GM19452 (cell line): ENCODE results near the gene EHBP1.

Source experiments
- ATAC-seq: cut with Tn5 transposase; IDR thresholded peaks from one replicate; pipeline ENCODE4 v1.9.1; 2021; ENCODE audit not compliant: unreplicated experiment

EHBP1 gene

DNA sequence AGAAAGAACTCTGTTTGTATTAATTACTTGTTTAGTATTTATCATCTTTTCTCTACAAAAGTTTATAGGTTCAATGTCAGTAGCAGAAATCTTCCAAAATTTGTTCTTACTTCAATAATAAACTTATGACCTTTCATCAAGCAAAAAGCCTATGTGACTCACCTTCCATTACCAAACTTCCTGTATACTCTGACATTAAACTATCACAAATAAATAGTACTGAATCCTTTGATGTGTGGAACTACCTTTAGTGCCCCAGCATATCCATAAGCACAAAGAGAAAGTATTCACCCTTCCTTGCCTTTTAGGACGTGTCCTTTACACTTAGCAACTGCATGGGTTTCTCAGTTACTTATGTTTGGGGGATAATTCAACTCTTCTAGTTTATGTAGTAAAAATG lies 166.0 kb downstream of the EHBP1 start:
- ATAC-seq, result no peak

DNA sequence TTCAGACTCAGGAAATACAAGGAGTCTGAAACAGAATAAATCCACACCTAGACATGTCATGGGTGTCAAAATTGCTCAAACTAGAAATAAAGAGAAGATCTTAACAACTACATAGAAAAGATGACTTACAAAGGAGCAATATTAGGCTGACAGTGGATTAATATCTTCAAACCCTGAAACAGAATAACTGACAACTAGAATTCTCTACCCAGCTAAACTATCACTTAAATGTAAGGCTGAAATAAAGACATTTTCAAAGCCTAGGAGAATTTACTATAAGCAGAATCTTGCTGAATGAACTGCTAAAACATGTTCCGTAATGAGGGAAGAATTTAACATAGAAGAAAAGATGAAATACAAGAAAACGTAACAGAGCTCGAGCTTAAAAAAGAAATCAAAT lies 168.1 kb downstream of the EHBP1 start:
- no peak for ATAC-seq

DNA sequence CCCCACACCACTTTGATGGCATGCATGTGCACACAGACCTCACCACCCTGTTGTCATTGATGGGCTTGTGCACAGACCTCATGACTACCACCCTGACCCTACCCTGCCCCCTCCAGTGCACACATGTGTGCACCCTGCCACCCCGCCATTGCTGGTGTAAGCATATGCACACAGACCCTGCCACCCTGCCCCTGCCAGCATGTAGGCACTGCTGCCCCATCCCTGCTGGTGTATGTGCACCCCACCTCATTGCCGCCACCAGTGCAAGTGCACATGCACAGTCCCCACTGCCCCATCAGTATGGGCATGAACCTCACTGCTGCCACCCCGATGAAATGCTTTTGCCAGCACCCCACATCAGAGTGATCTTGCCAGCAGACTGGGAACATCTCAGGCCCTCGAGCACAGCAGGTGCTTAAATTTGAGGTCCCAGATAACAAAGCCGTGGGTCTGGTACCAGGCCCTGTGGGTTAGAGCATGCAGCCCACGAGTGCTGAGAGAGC lies 169.4 kb downstream of the EHBP1 start:
- no peak for ATAC-seq

DNA sequence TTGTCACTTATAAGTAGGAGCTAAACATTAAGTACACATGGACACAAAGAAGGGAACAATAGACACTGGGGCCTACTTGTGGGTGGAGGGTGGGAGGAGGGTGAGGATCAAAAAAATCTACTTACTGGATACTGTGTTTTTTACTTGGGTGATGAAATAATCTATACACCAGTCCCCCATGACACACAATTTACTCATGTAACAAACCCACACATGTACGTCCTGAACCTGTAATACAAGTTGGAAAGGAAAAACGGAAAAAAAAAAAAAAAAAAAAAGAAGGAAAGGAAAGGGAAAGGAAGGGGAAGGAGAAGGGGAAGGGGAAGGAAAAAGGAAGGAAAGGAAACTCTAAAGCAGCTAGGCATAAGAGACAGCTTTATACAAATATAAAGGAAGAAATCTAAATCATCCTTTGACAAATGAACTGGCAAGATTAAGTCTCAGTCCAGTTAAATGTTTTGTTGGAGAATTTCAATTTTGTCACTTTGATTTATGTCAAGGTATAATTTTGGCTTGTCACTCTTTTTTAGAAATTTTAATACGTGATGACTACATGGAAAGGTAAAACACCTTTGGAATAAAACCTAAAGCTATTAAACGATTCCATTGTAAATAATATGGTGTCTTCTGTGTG lies 175.8 kb downstream of the EHBP1 start:
- ATAC-seq, result no peak

DNA sequence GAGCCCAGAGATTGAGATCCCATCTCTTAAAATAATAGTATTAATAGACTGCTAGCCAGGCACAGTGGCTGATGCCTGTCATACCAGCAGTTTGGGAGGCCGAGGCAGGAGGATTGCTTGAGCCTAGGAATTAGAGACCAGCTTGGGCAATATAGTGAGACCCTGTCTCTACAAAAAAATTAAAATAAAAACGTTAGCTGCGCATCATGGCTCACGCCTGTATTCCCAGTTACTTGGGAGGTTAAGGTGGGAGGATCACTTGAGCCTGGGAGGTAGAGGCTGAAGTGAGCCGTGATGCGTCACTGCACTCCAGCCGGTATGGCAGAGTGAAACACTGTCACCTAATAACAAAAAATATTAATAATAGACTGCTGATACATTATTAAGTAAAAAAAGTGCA lies 178.1 kb downstream of the EHBP1 start:
- ATAC-seq, result no peak

DNA sequence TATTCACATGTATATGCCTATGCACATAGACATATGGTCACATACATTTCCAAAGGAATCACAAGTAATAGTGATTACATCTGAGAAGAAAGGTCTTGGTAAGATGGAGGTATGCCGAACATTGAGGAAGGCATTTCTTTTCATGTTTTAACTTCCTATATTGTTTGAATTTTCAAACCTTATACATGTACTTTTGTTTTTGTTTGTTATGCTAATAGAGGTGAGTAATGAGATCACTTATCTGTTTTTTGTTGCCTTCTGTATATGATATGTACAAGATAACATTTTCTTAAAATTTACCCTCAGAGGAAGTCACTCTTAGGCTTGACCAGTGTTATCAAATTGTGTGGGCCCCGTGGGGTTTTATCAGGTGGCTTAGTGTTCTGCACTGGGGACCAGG lies 178.6 kb downstream of the EHBP1 start:
- no peak for ATAC-seq

DNA sequence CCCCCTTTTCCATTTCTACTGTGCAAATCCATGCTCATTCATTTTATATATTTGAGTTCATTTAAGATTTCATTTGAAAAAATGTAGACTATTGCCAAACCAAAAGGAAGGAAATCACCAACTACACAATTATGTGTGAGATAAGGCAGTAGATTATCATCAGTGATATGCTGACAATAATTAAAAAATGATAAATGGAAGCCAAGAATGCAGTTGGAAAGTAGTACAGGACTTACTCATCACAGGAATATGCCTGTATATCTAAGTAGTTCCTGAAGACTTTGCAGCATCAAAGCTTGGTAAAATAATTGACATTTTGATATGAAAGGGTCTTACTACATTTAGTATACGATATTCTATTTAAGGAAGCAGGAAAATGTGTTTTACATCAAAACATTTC lies 179.0 kb downstream of the EHBP1 start:
- no peak for ATAC-seq

DNA sequence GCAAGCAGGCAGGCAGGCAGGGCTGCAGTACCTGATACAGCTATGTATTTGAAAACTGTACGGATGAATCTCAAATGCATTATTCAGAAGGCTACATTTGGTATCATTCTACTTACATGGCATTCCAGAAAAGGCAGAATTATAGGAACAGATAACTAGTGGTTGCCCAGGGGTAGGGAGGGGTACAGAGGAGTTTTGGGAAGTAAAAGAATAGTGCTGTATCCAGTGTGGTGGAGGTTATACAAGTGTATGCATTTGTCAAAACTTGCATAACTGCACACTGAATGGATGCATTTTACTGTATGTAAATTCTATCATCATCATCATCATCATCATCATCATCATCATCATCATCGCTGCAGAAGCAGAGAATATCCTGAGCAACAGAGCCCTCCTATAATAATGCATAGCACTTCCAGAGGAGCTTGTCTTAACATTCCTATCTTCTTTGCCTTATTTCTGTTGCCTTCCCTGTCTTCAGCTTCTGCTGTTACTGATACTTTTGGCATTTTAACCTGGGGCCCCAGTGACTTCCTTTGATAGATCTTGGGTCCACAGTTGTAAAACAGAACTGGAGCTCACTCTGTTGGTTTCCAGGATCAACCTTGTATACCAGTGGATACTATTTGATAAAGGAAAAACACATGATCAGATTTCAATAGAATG lies 189.6 kb downstream of the EHBP1 start:
- no peak for ATAC-seq

DNA sequence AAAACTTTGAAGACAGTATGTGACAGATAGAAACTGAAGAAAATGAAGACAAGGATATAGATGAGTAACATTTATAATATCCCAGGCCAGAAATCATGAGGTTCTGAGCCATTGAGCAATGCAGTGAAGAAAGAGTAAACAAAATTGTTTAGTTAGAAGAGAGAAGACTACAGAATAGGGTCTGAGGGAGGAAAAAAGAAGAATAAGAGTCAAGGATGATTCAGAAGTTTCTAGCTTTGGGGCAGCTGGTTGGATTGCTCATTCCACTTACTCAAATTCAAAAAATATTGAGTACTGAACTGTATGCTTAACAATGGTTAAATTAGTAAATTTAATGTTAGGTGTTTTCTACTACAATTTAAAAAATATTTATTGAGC lies 190.1 kb downstream of the EHBP1 start:
- no peak for ATAC-seq

DNA sequence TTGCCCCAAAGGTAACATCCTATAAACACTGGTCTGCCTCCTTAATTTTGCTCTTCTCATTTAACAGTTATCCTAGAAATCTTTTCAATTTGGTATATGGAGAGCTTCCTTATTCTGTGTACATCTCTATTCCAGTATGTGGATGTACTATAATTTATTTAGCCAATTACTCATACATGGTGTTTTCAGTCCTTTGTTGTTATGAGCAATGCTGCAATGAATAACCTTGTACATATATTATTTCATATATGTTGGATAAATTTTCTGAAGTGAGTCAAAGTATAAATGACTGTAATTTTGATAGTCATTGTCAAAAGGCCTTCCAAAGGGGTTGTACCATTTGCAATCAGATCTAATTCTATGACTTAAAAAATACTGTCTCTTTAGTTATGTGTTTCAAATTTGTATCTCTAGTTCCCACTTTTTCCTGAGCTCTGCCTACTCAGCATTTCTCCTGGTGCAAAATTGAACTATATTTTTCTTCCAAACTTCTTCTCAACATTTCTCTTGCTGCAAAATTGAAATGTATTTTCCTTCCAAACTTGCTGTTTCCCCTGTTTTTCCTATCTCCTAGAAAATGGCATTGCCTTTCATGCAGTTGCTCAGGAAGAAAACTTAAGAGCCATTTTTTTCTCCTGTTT lies 191.8 kb downstream of the EHBP1 start:
- no peak for ATAC-seq

DNA sequence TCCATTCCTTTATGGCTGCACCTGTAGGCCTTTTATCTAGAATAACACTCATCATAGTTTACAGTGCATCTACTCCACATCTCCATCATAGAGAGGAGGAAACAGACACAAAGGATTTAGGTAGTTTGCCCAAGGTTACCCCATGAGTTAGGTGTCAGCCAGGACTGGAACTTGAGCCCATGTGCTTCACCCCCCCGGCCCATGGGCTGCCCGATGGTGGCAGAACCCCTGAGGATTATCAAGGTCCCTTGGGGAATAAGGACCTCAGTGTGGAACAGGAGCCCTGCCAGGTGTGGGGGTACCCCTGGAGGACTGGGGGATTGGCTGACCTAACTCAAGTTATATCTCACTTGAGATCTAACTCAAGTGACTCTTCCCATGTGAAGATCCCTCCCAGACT lies 198.8 kb downstream of the EHBP1 start:
- no peak for ATAC-seq

DNA sequence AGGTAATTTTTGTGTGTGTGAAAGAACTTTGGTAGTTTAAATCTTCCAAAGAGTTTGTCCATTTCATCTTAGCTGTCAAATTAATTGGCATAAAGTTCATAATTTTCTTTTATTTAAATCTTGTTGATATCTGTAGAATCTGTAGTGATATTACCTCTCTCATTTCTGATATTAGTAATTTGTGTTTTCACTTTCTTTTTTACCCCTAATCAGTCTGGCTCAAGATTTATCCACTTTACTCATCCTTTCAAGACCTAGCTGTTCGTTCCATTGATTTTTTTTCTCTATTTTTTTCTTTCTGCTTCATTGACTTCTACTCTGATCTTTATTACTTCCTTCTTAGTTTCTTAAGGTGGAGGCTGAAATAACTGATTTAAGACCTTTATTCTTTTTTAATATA lies 202.6 kb downstream of the EHBP1 start:
- ATAC-seq, result no peak

DNA sequence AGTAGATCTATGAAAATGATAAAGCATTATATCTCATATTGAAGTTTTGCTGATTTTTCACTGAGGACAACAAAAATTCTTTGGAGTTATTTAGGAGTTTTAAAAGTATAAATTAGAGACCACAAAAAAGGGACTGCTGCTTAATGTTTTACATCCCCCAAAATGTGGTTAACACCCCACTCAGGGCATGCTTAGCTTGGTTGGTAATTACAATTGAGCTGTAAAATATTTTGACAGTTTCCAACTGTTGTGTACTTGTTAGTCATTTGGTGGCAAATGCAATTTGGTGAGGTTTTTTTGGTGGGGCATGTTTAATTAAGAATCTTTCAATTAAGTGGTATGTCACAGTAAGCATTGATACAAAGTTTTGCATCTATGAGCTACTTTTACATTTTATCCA lies 207.8 kb downstream of the EHBP1 start:
- no peak for ATAC-seq

DNA sequence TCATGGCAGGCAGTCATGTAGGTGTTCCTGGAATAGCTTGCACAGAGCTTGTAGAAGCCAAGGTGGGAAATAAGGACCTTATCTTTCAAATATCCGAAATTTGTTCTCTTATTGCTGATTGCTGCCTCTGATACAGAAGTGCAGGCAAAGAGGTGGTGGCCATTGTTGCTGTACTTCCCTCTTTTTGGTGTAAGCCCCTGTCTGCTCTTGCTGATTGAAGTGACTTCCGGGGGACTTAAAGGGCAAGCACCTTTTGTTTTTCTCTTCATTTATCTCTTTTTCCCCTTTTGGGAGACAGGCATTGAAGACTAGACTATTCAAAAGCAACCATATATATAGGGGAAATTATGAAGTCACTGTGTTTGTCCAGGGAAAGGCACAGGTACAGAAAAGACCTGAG lies 213.5 kb downstream of the EHBP1 start:
- ATAC-seq, result no peak

DNA sequence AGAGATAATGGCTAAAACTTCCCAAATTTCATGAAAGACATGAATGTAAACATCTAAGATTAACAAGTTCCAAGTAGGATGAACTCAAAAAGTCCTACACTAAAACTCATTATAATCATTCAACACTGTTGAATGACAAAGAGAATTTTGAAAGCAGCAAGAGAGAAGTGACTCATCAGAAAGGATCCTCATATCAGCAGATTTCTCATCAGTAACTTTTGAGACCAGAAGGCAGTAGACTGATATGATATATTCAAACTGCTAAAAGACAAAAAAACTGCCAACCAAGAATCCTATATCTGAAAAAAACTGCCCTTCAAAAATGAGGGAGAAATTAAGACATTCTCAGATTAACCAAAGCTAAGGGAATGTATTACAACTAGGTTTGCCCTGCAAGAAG lies 214.6 kb downstream of the EHBP1 start:
- ATAC-seq, result no peak

DNA sequence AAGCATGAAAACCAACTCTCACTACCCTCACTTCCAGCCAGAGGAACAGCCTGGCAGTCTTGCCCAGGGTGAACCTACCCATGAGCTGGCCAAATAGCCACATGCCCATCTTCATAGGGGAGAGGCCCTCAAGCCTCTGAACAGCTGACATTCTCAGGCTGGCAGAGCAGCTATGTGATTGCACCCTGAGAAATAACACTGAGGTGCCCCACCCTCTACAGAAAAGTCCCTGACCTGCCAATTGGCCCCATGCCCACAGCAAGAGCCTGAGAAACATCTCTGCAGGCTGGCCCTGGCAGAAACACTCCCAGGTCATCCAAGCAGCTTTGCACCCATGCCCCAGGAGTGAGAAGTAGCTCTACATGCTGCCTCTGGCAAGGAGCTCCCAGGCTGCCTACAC lies 217.7 kb downstream of the EHBP1 start:
- ATAC-seq, result no peak

DNA sequence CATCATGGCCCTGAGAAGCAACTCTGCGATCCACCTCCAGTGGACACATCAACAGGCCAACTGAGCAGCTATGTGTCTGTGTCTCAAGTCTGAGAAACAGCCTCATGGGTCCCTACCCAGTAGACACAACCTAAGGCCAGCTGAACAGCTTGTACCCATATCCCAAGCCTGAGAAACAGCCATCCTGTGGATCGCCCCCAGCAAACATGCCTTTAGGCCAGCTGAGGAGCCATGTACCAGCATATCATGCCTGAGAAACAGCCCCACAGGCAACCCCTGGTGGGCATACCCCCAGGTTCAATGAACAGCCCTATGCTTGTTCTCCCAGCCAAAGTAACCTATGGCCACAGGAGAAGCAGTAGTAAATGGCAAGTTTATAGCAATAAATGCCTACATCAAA lies 218.4 kb downstream of the EHBP1 start:
- ATAC-seq, result no peak

DNA sequence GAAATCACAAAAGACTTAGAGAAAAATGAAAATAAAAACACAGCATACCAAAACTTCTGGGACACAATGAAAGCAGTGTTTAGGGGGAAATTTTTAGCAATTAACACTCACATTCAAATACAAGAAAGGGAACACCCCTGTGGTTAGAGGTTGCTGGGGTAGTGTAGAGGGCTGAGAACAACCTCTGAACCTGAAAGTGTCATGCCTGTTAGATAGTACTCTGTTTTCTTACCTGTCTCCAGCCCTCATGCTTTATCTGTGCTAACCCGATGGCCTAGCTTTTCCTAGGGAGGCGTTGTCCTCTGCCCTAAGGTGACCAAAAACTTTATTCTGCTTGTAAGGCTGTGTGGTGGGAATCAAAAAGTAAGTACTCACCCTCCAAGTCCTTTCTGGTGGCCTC lies 222.5 kb downstream of the EHBP1 start:
- no peak for ATAC-seq

DNA sequence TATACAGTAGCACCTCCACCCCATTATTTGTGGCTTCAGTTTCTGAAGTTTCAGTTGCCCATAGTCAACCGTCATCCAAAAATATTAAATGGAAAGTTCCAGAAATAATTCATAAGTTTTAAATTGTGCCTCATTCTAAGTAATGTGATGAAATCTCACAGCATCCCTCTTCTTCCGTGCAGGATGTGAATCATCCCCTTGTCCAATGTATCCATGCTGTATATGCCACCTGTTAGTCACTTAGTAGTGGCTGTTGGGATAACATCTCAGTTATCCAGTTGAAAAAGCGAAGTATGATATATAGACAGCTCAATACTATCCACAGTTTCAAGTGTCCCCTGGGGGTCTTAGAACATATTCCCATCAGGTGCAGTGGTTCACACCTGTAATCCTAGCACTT lies 226.0 kb downstream of the EHBP1 start:
- ATAC-seq, result no peak

DNA sequence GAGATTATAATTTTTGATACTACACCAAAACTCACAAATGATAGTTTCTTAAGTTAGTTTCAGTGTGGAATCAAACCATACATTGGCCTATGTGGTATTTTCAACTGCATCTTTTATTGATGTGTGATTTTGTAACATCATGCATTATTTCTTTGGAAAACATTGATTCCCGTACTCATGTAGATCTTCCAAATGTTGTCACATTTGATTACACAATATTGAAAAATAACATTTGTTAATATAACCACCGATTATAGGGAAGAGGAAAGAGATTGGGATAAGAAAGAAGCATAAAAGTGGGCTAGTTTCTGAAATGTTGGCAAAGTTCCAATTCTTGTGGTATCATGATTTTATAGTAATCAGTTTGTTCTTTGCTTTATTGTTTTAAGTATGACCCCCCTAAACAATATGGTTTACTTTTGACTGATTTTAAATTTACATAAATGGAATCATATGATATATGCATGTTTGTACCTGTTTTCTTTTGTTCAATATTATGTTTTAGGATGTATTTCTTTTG lies 227.9 kb downstream of the EHBP1 start:
- ATAC-seq, result no peak

DNA sequence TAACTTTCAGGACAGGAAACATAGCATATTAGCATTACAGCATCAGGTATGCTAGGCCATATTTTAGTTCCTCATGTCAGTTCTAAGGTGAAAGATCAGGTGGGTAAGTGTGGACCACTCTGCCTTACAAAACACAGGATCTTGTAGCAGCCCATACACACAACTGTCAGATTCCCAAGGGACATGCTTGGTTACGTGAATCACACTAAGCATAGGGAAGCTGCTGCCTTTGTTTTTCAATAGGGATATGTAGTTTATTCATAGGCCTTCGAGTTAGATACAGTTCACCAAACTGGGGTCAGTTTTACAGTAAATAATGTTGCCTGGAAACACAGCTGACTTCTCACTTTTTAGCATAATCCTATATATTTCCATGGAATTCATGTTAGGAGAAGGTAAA lies 229.0 kb downstream of the EHBP1 start:
- no peak for ATAC-seq

DNA sequence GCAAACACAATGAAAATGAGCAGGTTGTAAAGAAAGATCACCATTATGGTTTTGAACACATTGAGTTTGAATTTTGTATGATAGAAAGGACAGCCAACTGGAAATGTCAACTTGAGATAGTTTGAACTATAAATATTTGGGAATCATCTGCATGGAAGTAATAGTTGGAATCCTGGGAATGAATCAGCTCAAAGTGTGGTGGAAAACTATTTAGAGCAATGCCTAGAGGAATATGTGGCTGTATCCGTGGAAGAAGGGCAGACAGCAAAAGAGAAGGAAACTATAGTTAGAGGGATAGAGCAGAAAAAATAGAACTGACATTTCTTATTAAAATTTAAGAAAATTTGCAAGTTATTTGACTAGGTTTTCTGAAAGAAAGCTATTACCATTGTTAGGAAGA lies 232.6 kb downstream of the EHBP1 start:
- ATAC-seq, result no peak
